Endothelial cell of umbilical vein (primary cell): ENCODE results near the gene ARL3. TPM values are rescaled to one million over a fixed set of nuclear protein-coding genes. Genes with fewer than 3 reads are reported as not detected.
"Not testable (repeated sequence)": the region's sequence is repeated elsewhere in the genome, so short reads cannot be mapped to it uniquely, and the experiment has no call there.

ENCODE experiments used
- BruUV-seq: library from RNA; stranded (reverse); fragments of 400-500 nt; replicated peaks from 2 replicates; lab custom pipeline; 2021; lab: Mats Ljungman, UMichigan
- CTCF ChIA-PET: fragments of 300-600, 350-600 bp; sonication (Branson Sonifier 250); formaldehyde crosslinking; loops from one replicate; lab custom pipeline; 2021; ENCODE audit warnings: antibody characterized with exemption, inconsistent platforms; lab: Charles Lee
- POLR2A ChIA-PET: fragments of 300-600, 350-600 bp; sonication (Branson Sonifier 250); formaldehyde crosslinking; loops from one replicate; lab custom pipeline; 2021; ENCODE audit warnings: antibody characterized with exemption, inconsistent platforms; lab: Charles Lee
- DNase-seq: peaks from one replicate; pipeline ENCODE4 v3.0.0-alpha.2; 2011; ENCODE audit warnings: low read depth, low spot score
- FAIRE-seq: peaks from 2 replicates; lab custom pipeline; 2011; peaks lifted over from hg19 to GRCh38; lab: Jason Lieb, UNC
- H2AFZ ChIP-seq: 2 replicates; pipeline ENCODE4 v1.6.0; 2012; ENCODE audit warnings: low read depth, low read length, control low read depth, inconsistent platforms
- H3K27ac ChIP-seq: 2 replicates; pipeline ENCODE4 v1.5.1; 2011; ENCODE audit warnings: low read depth, mild to moderate bottlenecking, control low read depth, low read length, moderate library complexity; ENCODE audit not compliant: insufficient read depth
- H3K27me3 ChIP-seq, 2 experiments: 2 replicates each; pipeline versions ENCODE4 v1.6.0 to v1.6.1; 2011; ENCODE audit warnings: low read length in 2 of 2, mixed read lengths in 1 of 2; ENCODE audit not compliant: control insufficient read depth in 2 of 2, insufficient read depth in 2 of 2
- H3K36me3 ChIP-seq, 2 experiments: 2 replicates in 1 of 2; 3 replicates in 1 of 2; pipeline ENCODE4 v1.5.1; 2011; ENCODE audit warnings: low read length in 2 of 2, mild to moderate bottlenecking in 1 of 2, moderate library complexity in 1 of 2; ENCODE audit not compliant: control insufficient read depth in 2 of 2, insufficient read depth in 2 of 2; ENCODE audit errors: extremely low read depth in 1 of 2
- H3K4me1 ChIP-seq: 3 replicates; pipeline ENCODE4 v1.5.1; 2011; ENCODE audit warnings: mild to moderate bottlenecking, low read length; ENCODE audit not compliant: control insufficient read depth, insufficient read depth; ENCODE audit errors: extremely low read depth
- H3K4me2 ChIP-seq: 2 replicates; pipeline ENCODE4 v1.6.1; 2011; ENCODE audit warnings: low read length, control low read depth, mixed read lengths; ENCODE audit not compliant: insufficient read depth
- H3K4me3 ChIP-seq, 3 experiments: fragments of 200-600 bp in 1 of 3; sonication (generic), shearing (Covaris generic) in 1 of 3; replicated peaks in 1 of 3; 2 replicates each; pipeline ENCODE4 v1.5.1; 2011 to 2016; ENCODE audit warnings: control low read depth in 3 of 3, low read length in 3 of 3, mild to moderate bottlenecking in 2 of 3, inconsistent platforms in 1 of 3, low read depth in 1 of 3, moderate library complexity in 1 of 3; ENCODE audit not compliant: insufficient read depth in 1 of 3
- H3K79me2 ChIP-seq: 2 replicates; pipeline ENCODE4 v1.6.0; 2012; ENCODE audit warnings: low read length, inconsistent platforms; ENCODE audit not compliant: control insufficient read depth, insufficient read depth
- H3K9ac ChIP-seq: replicated peaks from 2 replicates; pipeline ENCODE3; 2011; ENCODE audit warnings: low read length, control low read depth; ENCODE audit not compliant: insufficient read depth; ENCODE audit errors: extremely low read depth
- H3K9me1 ChIP-seq: replicated peaks from 3 replicates; pipeline ENCODE4 v1.6.0; 2011; ENCODE audit warnings: mild to moderate bottlenecking, low read length; ENCODE audit not compliant: control insufficient read depth, insufficient read depth; ENCODE audit errors: extremely low read depth
- H3K9me3 ChIP-seq: replicated peaks from 2 replicates; pipeline ENCODE4 v1.5.1; 2012; ENCODE audit warnings: low read length, inconsistent platforms; ENCODE audit not compliant: control insufficient read depth, insufficient read depth
- H4K20me1 ChIP-seq: replicated peaks from 2 replicates; pipeline ENCODE3; 2011; ENCODE audit warnings: mild to moderate bottlenecking, low read length; ENCODE audit not compliant: control insufficient read depth, insufficient read depth; ENCODE audit errors: extremely low read depth
- EZH2 ChIP-seq: IDR thresholded peaks from 2 replicates; pipeline ENCODE4 v1.6.1; 2012; ENCODE audit warnings: borderline replicate concordance, low read depth, mild to moderate bottlenecking, moderate library complexity, low read length, inconsistent platforms; ENCODE audit not compliant: severe bottlenecking
- FOS ChIP-seq: IDR thresholded peaks from 2 replicates; pipeline ENCODE4 v1.6.1; 2011; ENCODE audit warnings: mild to moderate bottlenecking, low read length, moderate library complexity, borderline replicate concordance; ENCODE audit not compliant: insufficient read depth
- GATA2 ChIP-seq: IDR thresholded peaks from 2 replicates; pipeline ENCODE4 v1.7.0; 2011; ENCODE audit warnings: low read depth, mild to moderate bottlenecking, moderate library complexity, mixed read lengths, low read length; ENCODE audit not compliant: insufficient read length, insufficient read depth
- JUN ChIP-seq: IDR thresholded peaks from 2 replicates; pipeline ENCODE4 v1.6.1; 2011; ENCODE audit warnings: borderline replicate concordance, low read depth; ENCODE audit not compliant: insufficient read length, insufficient read depth
- MYC ChIP-seq: IDR thresholded peaks from one replicate; pipeline ENCODE4 v1.6.1; 2011; ENCODE audit warnings: mild to moderate bottlenecking, low read depth, low read length
- POLR2A ChIP-seq: IDR thresholded peaks from 2 replicates; pipeline ENCODE4 v1.6.1; 2012; ENCODE audit warnings: low read depth, mild to moderate bottlenecking, control low read depth, low read length
- POLR2AphosphoS5 ChIP-seq: IDR thresholded peaks from 2 replicates; pipeline ENCODE4 v1.6.1; 2012; ENCODE audit warnings: low read depth, mild to moderate bottlenecking, control low read depth, low read length, moderate library complexity; ENCODE audit not compliant: insufficient read depth
- dilution Hi-C: fragments of 300-500 bp; cut with MboI; formaldehyde crosslinking; loops from one replicate; pipeline ENCODE4 v1.15.0; 2019; ENCODE audit warnings: low sequenced_read_pairs; ENCODE audit not compliant: extremely low pct_ligation_motif_present
- intact Hi-C: fragments of 100-400 bp; cut with micrococcal nuclease; formaldehyde crosslinking; loops from one replicate; pipeline ENCODE4 v1.10.0; 2022
- polyA plus RNA-seq, 4 experiments: library from polyadenylated mRNA; depleted of rRNA in 3 of 4; stranded (reverse) in 3 of 4; unstranded in 1 of 4; fragments of >200 nt; gene quantifications; 2 replicates each; pipeline versions ENCODE4 v1.2.1 to v1.2.3, GENCODE V29; 2011 to 2012; ENCODE audit warnings: missing spikeins in 1 of 4
- total RNA-seq: library from RNA; stranded (reverse); gene quantifications from 2 replicates; pipeline ENCODE4 v1.2.3, GENCODE V29; 2021
- TF ChIP-seq, protein P1 (sequence below): IDR thresholded peaks from 2 replicates; pipeline ENCODE4 v1.6.1; 2011; ENCODE audit not compliant: insufficient read depth, insufficient read length
- TF ChIP-seq, protein P2 (sequence below), 2 donors: IDR thresholded peaks; 1 replicate in 1 of 2; 2 replicates in 1 of 2; pipeline ENCODE4 v1.5.1; 2011; ENCODE audit warnings: low read length in 2 of 2, mild to moderate bottlenecking in 2 of 2, moderate library complexity in 2 of 2, control low read depth in 1 of 2, inconsistent platforms in 1 of 2, low read depth in 1 of 2; ENCODE audit not compliant: insufficient read depth in 1 of 2; ENCODE audit errors: extremely low read depth in 1 of 2

Gene ARL3
- total and polyA plus RNA-seq, 2 donors (not counting 3 experiments of a cell fraction or from before 2014, with no cell fraction given): 6.6 to 11.0 TPM

DNA sequence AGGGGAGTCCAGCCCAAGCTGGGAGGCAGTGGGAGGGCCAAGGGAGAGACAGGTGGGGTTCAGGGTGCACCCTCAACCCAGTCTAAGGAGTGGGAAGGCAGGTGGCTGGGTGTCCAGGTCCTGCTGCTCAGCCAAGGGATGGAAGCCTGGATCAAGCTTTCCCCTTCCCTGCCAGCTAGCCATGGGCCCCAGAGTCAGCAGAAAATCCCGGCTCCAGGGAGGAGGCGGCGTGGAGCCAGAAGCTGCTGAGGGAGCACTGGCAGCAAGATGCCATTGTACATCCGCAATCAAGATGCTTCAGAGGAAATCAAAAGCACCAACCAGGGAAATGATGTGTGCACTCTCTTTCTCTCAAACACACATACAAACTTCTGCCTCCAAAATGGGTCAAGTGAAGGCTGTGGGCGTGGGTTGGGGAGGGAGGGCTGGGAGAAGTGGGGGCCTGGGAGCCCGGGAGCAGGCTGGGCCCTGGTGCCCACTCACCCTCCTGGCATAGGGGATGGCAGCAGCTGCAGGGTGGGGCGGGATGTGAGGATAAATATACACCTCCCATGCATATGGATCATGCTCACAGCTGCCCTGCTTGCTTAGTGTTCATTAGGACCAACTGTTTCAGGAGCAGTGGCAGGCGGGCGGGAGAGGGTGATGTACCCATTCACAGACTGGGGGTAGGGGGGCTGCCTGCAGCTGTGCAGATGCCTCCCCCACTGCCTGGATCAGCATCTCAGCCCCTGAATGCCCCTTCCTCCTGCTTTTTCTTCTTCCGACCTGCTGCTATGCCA, 45.7 kb downstream of the ARL3 start:
- H3K36me3 ChIP-seq: no peaks in the 10 kb centered on the region
- dilution Hi-C loops (no loop called here), intact Hi-C loops (no loop called here)
- no peak overlapping the region for H3K27ac ChIP-seq
- H3K4me1 ChIP-seq: peaks cover under 1% of the 10 kb centered on the region
- BruUV-seq: no TSS peak
- H3K79me2 ChIP-seq: no peaks in the 10 kb centered on the region
- no peaks in the 10 kb centered on the region for H3K9me3 ChIP-seq
- ChIA-PET POLR2A (no interaction called here), CTCF (interaction anchor here (0.5 to 2.7 kb wide), 13 partner anchors 8 to 848 kb away, joined by 3 to 26 read pairs (median 7); partner anchors contain the start of genes ACTR1A, ARL3, SFXN2 and SUFU)
- no peak overlapping the region for H2AFZ ChIP-seq
- no peaks in the 10 kb centered on the region for H3K27me3 ChIP-seq
- DNase-seq: no peak
- no peak overlapping the region for H3K4me3 ChIP-seq
- TF ChIP-seq POLR2AphosphoS5 (no peak), POLR2A (no peak), EZH2 (no peak), JUN (no peak), MYC (no peak), FOS (no peak), GATA2 (no peak)
- TF ChIP-seq, protein P1, sequence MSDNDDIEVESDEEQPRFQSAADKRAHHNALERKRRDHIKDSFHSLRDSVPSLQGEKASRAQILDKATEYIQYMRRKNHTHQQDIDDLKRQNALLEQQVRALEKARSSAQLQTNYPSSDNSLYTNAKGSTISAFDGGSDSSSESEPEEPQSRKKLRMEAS: no peak
- TF ChIP-seq, protein P2, sequence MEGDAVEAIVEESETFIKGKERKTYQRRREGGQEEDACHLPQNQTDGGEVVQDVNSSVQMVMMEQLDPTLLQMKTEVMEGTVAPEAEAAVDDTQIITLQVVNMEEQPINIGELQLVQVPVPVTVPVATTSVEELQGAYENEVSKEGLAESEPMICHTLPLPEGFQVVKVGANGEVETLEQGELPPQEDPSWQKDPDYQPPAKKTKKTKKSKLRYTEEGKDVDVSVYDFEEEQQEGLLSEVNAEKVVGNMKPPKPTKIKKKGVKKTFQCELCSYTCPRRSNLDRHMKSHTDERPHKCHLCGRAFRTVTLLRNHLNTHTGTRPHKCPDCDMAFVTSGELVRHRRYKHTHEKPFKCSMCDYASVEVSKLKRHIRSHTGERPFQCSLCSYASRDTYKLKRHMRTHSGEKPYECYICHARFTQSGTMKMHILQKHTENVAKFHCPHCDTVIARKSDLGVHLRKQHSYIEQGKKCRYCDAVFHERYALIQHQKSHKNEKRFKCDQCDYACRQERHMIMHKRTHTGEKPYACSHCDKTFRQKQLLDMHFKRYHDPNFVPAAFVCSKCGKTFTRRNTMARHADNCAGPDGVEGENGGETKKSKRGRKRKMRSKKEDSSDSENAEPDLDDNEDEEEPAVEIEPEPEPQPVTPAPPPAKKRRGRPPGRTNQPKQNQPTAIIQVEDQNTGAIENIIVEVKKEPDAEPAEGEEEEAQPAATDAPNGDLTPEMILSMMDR (IDR thresholded peaks at IDR 0.05; ENCODE audit: extremely low read depth in 1 of 2, insufficient read depth in 1 of 2, low read depth in 1 of 2, low read length in 2 of 2): no peak
- H4K20me1 ChIP-seq: no peaks in the 10 kb centered on the region
- H3K9ac ChIP-seq: no peak overlapping the region
- no peak overlapping the region for H3K4me2 ChIP-seq
- H3K9me1 ChIP-seq: no peaks in the 10 kb centered on the region
- FAIRE-seq: no peak

DNA sequence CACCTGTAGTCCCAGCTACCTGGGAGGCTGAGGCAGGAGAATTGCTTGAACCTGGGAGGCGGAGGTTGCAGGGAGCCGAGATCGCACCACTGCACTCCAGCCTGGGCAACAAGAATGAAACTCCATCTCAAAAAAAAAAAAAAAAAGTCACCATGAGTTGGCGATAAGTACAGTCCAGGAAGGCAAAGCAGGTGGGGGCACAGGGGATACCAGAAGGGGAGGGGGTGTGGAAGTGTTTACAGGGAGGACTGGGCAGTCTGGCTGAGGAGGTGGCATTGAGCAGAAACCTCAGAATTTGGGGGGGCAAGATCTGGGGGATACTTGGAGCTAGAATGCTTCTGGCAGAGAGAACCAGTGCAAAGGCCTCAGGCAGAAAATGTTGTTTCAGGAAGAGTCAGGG, 46.8 kb downstream of the ARL3 start:
- H3K4me3 ChIP-seq, FAIRE-seq, H3K4me1 ChIP-seq, intact Hi-C loops, H3K36me3 ChIP-seq, H3K27me3 ChIP-seq, H3K27ac ChIP-seq, H3K9ac ChIP-seq, H4K20me1 ChIP-seq, dilution Hi-C loops, DNase-seq, H3K9me3 ChIP-seq, H3K9me1 ChIP-seq, H3K4me2 ChIP-seq, H3K79me2 ChIP-seq, BruUV-seq, H2AFZ ChIP-seq: not testable (repeated sequence)
- ChIA-PET POLR2A (interaction anchor here (0.6 to 0.7 kb wide), 2 partner anchors 69 to 758 kb away, joined by 4 to 6 read pairs; no protein-coding TSS in a partner anchor), CTCF (interaction anchor here (1.0 kb wide), 1 partner anchor 11 kb away, joined by 4 read pairs; no protein-coding TSS in a partner anchor)
